GM12864 (cell line): ENCODE results near the gene SMIM5.
A peak's percentile ranks its signal among the peaks of the same experiment; 100 is the strongest.

ENCODE experiments used
- DNase-seq: peaks from one replicate; pipeline ENCODE4 v3.0.0-alpha.2; 2011; ENCODE audit warnings: low read depth
- H3K4me3 ChIP-seq: 2 replicates; pipeline ENCODE4 v1.5.1; 2011; ENCODE audit warnings: mild to moderate bottlenecking, low read depth, low read length, control low read depth
- TF ChIP-seq, protein P1 (sequence below): IDR thresholded peaks from 2 replicates; pipeline ENCODE4 v1.5.1; 2011; ENCODE audit warnings: low read depth, mild to moderate bottlenecking, moderate library complexity, low read length, control low read depth, inconsistent platforms; ENCODE audit errors: missing control alignments

SMIM5 gene

DNA sequence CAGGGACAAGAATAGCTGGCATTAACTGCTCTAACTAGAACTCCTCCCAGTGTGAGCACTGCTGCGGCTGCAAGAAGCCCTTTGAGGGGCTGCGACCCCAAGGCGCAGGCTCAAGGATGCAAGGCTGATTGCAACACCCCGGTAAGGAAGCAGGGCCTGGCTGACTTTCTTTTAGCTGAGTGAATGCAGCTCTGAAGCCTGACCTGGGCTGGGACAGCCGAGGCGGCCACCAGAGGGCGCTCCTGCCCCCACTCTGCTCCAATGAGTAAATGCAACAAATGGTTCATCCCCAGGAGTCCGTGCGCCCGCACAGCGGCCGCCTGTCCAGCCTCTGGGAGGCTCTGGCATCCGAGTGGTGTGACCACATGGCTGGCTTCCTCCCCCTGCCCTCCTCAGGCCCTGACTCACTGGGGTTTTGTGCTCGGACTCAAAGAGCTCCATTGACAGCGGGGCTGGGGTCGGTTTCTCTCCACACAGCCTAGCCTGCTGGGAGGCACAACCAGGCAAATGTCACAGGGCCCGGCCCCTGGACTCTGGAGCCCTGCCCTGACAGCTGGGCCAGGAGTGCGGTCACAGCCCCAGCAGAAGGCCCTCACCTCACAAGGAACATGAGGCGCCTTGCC lies at the start of gene SMIM5:
Gene SMIM5 (plus strand): TSS at position 572 of the 623 bp plus-strand sequence. CDS start 6,768 bp downstream, outside the sequence.
- peak; percentile 24 for DNase-seq
- TF ChIP-seq, protein P1, sequence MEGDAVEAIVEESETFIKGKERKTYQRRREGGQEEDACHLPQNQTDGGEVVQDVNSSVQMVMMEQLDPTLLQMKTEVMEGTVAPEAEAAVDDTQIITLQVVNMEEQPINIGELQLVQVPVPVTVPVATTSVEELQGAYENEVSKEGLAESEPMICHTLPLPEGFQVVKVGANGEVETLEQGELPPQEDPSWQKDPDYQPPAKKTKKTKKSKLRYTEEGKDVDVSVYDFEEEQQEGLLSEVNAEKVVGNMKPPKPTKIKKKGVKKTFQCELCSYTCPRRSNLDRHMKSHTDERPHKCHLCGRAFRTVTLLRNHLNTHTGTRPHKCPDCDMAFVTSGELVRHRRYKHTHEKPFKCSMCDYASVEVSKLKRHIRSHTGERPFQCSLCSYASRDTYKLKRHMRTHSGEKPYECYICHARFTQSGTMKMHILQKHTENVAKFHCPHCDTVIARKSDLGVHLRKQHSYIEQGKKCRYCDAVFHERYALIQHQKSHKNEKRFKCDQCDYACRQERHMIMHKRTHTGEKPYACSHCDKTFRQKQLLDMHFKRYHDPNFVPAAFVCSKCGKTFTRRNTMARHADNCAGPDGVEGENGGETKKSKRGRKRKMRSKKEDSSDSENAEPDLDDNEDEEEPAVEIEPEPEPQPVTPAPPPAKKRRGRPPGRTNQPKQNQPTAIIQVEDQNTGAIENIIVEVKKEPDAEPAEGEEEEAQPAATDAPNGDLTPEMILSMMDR = peak; percentile 97
- no peak within 1 kb of the TSS for H3K4me3 ChIP-seq

GRCh38 chr17:75584849-75585175 lies 48.4 kb upstream of the SMIM5 start:
- H3K4me3 ChIP-seq = no peak overlapping the region
- TF ChIP-seq, protein P1 = no peak
- no peak for DNase-seq

DNA sequence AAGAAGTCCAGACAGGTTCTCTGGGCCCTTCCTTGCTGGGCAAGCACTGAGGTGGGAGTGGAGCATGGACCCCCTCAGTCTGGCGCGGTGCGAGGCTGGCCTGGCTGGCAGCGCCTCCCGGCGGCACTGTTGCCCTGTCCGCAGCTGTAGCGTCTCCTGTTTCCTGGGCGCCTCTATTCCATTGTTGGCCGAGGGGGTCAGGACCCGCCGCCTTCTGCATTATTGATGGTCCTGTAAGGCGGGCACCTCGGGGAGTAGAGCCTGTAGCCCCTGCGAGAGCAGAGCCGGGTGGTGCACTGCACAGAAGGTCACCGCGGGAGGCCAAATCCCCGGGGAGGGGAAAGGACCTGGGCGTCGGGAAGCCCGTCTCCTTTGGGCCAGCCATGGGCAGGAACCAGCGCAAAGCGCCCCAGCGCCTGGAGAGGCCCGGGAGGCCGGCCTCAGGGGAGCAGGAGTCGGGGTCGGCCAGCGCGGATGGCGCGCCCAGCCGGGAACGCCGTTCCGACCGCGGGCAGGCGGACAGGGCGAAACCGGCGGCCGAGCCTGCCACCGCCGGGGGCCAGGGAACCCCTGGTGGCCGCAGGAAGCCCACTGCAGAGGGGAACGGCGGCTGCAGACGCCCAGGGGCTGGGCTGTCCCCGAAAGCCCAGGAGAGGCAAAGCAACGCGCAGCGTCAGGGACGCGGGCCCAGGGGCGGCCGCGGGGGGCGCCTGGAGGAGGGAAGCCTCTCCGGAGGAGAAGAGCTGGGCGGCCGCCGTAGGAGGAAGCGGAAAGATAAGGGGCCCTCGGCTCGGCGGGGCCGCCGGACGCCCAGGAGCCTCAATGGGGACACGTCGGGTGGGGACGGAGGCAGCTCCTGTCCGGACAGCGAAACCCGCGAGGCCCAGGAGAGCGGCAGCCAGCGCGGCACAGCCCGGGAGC lies 45.3 kb upstream of the SMIM5 start, which contains the start of gene MYO15B:
Gene MYO15B (plus strand): TSS at position 126 of the 921 bp plus-strand sequence. CDS start 258 bp downstream, at position 384.
- H3K4me3 ChIP-seq = peak within 1 kb of the TSS; percentile 8
- DNase-seq = no peak
- TF ChIP-seq, protein P1 = no peak

GRCh38 chr17:75588596-75589011 lies 44.6 kb upstream of the SMIM5 start:
- DNase-seq = no peak
- TF ChIP-seq, protein P1 = no peak
- H3K4me3 ChIP-seq = peak overlapping the region; percentile 22

GRCh38 chr17:75589012-75589918 lies 44.0 kb upstream of the SMIM5 start:
- TF ChIP-seq, protein P1 = peak; percentile 54
- peak; percentile 49 for DNase-seq
- H3K4me3 ChIP-seq = peak overlapping the region; percentile 61

- no peak overlapping the region for H3K4me3 ChIP-seq
- TF ChIP-seq, protein P1 = no peak
- DNase-seq = no peak
Observed at GRCh38 chr17:75589919-75590303, 43.3 kb upstream of the SMIM5 start.
